HL-60 (cell line): Measurements from ENCODE around the gene ANTXR1.

ENCODE experiments used
- DNase-seq, 2 experiments: peaks; one replicate each; pipeline ENCODE4 v3.0.0-alpha.2; 2010 to 2020; ENCODE audit warnings: low read depth in 1 of 2, low spot score in 1 of 2
- H3K27ac ChIP-seq: fragments of 250-450 bp; sonication (Bioruptor Pico); replicated peaks from 2 replicates; pipeline ENCODE4 v1.5.1; 2020; ENCODE audit warnings: mild to moderate bottlenecking, moderate library complexity
- H3K27me3 ChIP-seq: fragments of 250-450 bp; sonication (Bioruptor Pico); 2 replicates; pipeline ENCODE4 v1.5.1; 2021; ENCODE audit warnings: mild to moderate bottlenecking, moderate library complexity; ENCODE audit not compliant: insufficient read depth, poor library complexity, severe bottlenecking
- H3K4me3 ChIP-seq: replicated peaks from 2 replicates; pipeline ENCODE4 v1.5.1; 2011; ENCODE audit warnings: mild to moderate bottlenecking, control low read depth, low read length; ENCODE audit not compliant: insufficient read depth
- CTCF ChIP-seq: IDR thresholded peaks from one replicate; pipeline ENCODE4 v1.5.1; 2011; ENCODE audit warnings: low read length, control low read depth, inconsistent platforms; ENCODE audit not compliant: insufficient read depth
- GABPA ChIP-seq: IDR thresholded peaks from 2 replicates; pipeline ENCODE4 v1.6.1; 2012; ENCODE audit warnings: low read depth
- POLR2AphosphoS5 ChIP-seq: IDR thresholded peaks from 2 replicates; pipeline ENCODE4 v1.6.1; 2012; ENCODE audit warnings: low read depth
- REST ChIP-seq: IDR thresholded peaks from 2 replicates; pipeline ENCODE4 v1.6.1; 2012; ENCODE audit warnings: low read depth; ENCODE audit not compliant: insufficient replicate concordance
- SPI1 ChIP-seq: IDR thresholded peaks from 2 replicates; pipeline ENCODE4 v1.6.1; 2012; ENCODE audit warnings: low read depth, mild to moderate bottlenecking, borderline replicate concordance

ANTXR1 gene

GRCh38 chr2:69070969-69071368 lies 58.0 kb downstream of the ANTXR1 start:
- Histone ChIP-seq H3K27ac (no peak overlapping the region), H3K27me3 (no peaks in the 10 kb centered on the region), H3K4me3 (no peak overlapping the region)
- no peak for TF ChIP-seq REST
- no peak for TF ChIP-seq CTCF
- no peak for TF ChIP-seq SPI1
- no peak for TF ChIP-seq GABPA
- TF ChIP-seq POLR2AphosphoS5: no peak
- DNase-seq: no peak

GRCh38 chr2:69073928-69074570 lies 61.1 kb downstream of the ANTXR1 start:
- Histone ChIP-seq H3K27me3 (no peaks in the 10 kb centered on the region), H3K27ac (no peak overlapping the region), H3K4me3 (no peak overlapping the region)
- no peak for TF ChIP-seq SPI1
- TF ChIP-seq POLR2AphosphoS5: no peak
- TF ChIP-seq CTCF: no peak
- TF ChIP-seq REST: no peak
- TF ChIP-seq GABPA: no peak
- no peak for DNase-seq

- Histone ChIP-seq H3K27me3 (no peaks in the 10 kb centered on the region), H3K4me3 (no peak overlapping the region), H3K27ac (no peak overlapping the region)
- TF ChIP-seq POLR2AphosphoS5 (no peak), GABPA (no peak), REST (no peak), CTCF (no peak), SPI1 (no peak)
- no peak for DNase-seq
Observed at GRCh38 chr2:69074918-69075317, 61.9 kb downstream of the ANTXR1 start.
